GM20431 (cell line): ENCODE measurements around the gene NT5DC1.

Source experiments
- in situ Hi-C: fragments of 300-500 bp; cut with MseI, MboI; formaldehyde crosslinking; loops from one replicate; pipeline ENCODE4 v1.15.0; 2020; ENCODE audit warnings: low sequenced_read_pairs; ENCODE audit not compliant: unreplicated experiment

Gene NT5DC1

DNA sequence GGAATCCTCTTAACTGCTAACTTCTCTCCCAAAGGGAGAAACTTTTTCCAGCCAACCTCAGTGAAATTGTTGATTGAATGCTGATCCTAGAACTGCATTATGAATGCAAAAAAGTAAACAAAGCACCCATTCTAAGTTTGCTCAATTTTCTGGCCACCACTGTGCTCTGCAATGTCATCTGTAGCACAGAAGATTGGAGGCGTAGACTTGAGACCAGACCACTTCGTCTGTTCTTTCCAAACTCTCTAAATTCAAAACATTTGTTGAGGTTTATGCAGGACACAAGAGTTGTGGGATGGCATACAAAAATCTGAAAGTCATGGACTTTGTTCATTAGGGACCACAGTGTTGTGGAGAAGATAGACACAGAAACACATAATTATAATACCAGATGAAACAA is 190.1 kb downstream of the NT5DC1 start:
- in situ Hi-C loops: loop anchor here (10.0 to 25.0 kb wide), 2 partner anchors 244 to 372 kb away; partner anchors contain the start of gene ZUP1

DNA sequence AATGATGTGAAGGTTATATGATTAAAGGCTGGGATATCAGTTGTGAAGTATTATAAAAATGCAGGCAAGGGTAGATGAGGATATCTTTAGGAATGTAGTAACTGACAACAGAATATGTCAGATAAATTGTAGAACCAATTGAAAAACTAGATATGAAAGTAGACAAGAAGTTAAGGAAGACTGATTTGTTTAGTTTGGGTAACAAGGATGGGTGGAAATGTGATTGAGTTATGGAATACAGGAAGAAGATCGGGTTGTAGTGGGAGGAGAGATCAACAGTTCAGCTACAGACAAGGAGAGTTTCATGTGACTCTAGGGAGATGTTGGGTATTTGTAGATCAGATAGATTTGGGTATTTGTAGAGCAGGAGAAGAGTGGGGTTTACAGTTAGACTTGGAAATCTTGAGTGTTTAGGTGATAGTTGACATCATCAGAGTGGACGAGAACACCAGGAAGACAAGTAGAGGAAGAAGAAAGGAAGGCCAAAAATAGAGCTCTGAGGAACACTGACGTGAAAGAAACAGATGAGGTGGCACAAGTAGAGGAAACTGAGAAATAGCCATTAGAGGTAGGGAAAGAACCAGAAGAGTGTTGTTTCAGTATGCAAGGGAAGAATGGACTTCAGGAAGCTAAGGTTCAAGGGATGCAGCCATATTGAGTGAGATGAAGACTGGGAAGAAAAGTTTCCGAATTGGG is 191.2 kb downstream of the NT5DC1 start:
- in situ Hi-C loops: loop anchor here (10.0 to 25.0 kb wide), 2 partner anchors 243 to 370 kb away; partner anchors contain the start of gene ZUP1

DNA sequence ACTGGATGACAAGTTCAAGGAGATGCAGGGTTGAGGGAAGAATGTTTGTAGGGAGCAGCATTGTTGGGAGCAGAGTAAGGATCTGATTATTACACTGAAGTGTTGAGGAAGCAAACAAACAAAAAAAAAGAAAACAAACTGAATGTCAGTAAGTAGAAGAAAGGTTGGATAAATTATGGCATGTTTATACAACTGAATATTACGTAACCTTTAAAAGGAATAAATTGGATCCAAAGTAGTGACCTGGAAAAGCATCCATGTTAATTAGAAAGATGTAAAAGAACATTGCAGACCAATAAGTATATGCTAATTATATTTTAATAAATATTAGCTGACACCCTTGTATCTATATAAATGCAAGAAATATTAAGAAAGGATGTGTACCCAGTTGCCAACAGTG is 191.9 kb downstream of the NT5DC1 start:
- in situ Hi-C loops: loop anchor here (10.0 to 25.0 kb wide), 2 partner anchors 242 to 370 kb away; partner anchors contain the start of gene ZUP1

DNA sequence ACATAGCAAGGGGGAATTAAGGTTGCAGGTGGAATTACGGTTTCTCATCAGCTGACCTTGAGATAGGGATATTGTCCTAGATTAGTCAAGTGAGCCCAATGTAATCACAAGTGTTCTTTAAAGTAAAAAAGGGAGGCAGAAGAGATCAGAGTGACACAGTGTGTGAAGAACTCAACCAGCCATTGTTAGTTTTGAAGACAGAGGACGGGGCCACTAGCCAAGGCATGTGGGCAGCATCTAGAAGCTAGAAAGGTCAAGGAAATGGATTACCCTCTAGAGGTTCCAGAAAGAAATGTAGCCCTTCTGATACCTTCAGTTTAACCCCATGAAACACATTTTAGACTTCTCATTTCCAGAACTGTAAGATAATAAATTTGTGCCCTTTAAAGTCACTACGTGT is 197.6 kb downstream of the NT5DC1 start:
- in situ Hi-C loops: loop anchor here (10.0 to 25.0 kb wide), 2 partner anchors 237 to 364 kb away; partner anchors contain the start of gene ZUP1

GRCh38 chr6:116298973-116299372 is 198.3 kb downstream of the NT5DC1 start:
- in situ Hi-C loops: loop anchor here (10.0 to 25.0 kb wide), 2 partner anchors 236 to 363 kb away; partner anchors contain the start of gene ZUP1
